ENCODE measurements around the gene RBMS3. TPM values are rescaled to one million over a fixed set of nuclear protein-coding genes. Genes with fewer than 3 reads are reported as not detected.

Gene RBMS3
- total RNA-seq, 3 donors from 2014 or later, result 0.81 to 1.9 (median 1.1) TPM

DNA sequence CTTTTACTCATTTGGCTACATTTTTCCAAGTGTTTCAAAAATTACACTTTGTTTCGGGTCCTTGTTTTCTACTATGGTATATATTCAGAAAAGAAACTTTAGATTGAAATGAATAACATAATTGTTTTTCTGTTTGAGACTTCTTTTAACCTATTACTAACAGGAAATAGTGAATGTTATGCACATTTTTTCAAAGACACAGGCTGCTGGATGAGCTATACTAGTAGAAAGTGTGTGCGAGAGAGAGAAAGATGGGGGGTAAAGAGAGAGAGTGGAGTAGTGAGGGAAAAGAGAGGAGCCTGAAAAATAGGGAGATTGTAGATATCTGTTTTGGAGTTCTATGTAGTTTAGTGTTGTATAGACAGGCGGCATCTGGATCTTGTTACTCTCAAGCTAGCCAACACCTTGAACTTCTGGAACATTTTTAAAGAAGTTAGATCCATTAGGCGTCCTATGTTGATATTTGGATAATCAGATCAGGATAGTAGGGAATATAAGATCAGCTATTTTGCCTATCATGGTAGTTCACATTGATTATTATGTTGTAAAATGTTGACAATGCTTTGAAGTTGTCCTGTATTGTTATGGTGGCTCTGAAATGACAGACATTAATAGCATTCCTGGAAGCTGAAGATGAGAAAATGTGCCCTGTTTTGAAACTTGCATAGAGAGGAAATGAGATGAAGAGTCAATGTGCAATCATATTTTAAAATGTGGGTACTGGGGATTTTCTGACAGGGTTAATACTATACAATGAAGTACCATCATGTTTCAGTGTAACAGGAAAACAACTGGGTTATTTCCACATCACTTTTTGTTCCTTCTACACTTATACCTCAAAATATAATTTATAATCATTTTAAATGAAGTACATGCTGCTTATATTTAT lies 2.6 kb downstream of the RBMS3 start:
- ATAC-seq (peak in 1 of 2 donors; percentile 32), DNase-seq (no peak)
- peak overlapping the region; percentile 83 for H3K4me3 Mint-ChIP-seq
- peaks cover 6% of the 10 kb centered on the region for H3K27me3 Mint-ChIP-seq (ENCODE audit: low read depth)
- no peaks in the 10 kb centered on the region for H3K36me3 Mint-ChIP-seq (ENCODE audit: insufficient read depth)
- peaks cover 30% of the 10 kb centered on the region for H3K4me1 Mint-ChIP-seq (ENCODE audit: low read depth)
- H3K9me3 Mint-ChIP-seq, result no peaks in the 10 kb centered on the region

DNA sequence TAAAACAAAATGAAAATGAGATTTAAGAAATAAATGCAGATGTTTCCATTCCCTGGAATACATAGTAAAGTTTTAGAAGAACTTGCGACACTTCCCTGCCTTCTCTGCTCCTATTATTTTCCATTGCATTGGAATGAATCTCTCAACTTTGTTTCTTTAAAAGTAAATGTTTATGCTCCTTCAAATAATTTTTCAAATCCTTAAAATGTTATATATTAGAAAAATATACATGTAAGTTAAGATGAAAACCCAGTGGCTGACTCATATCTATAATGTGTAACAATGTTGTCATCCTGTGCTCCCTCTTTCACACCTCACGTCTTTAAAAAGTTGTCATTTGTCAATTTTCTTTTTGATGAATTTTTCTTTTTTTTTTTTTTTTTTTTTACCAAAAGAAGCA lies 3.6 kb downstream of the RBMS3 start:
- DNase-seq, result no peak
- H3K4me1 Mint-ChIP-seq (ENCODE audit: low read depth), result peaks cover 27% of the 10 kb centered on the region
- H3K4me3 Mint-ChIP-seq, result no peak overlapping the region
- H3K27me3 Mint-ChIP-seq (ENCODE audit: low read depth), result peaks cover 6% of the 10 kb centered on the region
- H3K9me3 Mint-ChIP-seq, result no peaks in the 10 kb centered on the region
- no peaks in the 10 kb centered on the region for H3K36me3 Mint-ChIP-seq (ENCODE audit: insufficient read depth)
- ATAC-seq, result no peak

DNA sequence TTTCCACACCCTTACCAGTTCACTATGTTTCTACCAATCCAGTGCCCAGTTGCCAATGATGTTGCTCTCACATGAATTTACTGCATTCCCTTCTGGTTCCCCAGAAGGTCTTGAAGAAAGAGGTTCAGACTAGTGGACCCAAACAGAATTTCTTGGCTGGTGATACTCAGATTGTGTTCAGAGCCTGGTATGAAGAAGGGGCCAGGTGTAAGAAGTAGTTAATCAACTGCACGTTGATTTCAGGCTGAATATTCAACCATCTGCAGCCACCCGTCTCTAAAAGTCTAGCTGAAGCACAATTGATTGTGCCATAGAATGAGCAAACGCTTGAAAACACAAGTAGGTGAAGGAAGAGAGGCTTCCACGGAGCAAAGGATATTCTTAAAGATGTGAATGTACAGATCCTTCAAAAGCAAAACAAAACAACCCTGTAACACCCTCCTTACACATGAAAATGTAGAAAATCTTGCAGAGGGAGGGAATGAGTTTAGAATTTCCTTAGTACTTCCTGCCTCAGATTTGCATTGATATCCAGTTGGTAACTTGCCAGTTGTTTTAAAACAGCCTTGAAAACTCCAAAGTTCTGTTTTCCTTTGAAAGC lies 4.7 kb downstream of the RBMS3 start:
- Mint-ChIP-seq H3K4me3 (no peak overlapping the region), H3K4me1 (ENCODE audit: low read depth) (peaks cover 24% of the 10 kb centered on the region), H3K27me3 (ENCODE audit: low read depth) (peaks cover 6% of the 10 kb centered on the region), H3K9me3 (no peaks in the 10 kb centered on the region), H3K36me3 (ENCODE audit: insufficient read depth) (no peaks in the 10 kb centered on the region)
- DNase-seq (no peak), ATAC-seq (no peak)

DNA sequence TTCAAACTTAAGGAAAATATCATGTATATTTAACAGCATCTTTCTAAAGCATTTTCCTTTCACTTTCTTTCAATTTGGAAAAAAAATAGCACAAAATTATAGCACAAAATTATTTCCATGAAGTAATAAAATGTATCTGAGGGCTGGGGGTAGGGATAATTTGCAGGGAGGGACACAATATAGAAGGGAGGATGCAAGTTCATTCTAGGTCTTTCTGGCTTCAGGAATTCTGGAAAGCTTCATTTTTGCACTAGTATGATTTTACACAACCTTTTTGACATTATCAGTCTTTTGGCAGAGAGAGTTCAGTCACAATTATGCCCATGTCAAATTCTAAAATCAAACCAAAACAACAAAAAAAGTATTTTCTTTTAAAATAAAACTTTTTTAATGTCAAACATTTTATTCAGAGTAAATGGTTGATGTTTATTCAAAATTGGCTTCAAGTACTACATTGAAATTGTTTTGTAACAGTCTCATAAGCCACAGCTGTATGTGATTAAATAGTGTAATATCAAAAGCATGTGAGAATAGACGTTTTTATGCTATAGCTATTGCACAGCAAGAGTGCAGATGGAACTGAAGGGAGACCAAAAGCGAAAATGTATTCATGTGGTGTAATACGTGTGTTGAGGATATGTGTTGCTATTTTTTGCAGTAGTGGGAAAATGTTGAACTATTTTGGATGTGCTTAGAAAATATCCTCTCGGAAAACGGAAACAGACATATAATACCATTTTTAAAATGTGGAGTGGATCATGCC lies 5.8 kb downstream of the RBMS3 start:
- Mint-ChIP-seq H3K27me3 (ENCODE audit: low read depth) (peaks cover 6% of the 10 kb centered on the region), H3K9me3 (no peaks in the 10 kb centered on the region), H3K4me3 (no peak overlapping the region), H3K4me1 (ENCODE audit: low read depth) (peaks cover 16% of the 10 kb centered on the region), H3K36me3 (ENCODE audit: insufficient read depth) (no peaks in the 10 kb centered on the region)
- no peak for ATAC-seq
- no peak for DNase-seq

DNA sequence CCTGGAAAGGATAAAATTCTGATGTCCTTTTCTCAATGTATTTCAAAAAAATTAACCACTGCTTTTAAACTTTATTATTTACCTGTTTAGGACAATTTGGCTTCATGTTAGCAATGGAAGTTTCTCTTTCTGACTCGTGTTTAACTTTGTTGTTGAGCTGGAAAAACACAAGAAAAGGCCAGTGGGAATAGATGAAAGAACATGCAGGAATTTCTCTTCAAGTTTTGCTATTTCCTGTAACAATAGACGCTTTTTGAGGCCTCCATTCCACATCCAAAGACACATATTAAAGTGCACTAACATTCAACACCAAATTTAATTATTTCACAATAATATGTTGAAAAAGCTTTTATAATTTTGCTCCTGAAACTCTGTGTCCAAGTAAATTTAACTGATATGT lies 9.7 kb downstream of the RBMS3 start:
- H3K36me3 Mint-ChIP-seq (ENCODE audit: insufficient read depth), result no peaks in the 10 kb centered on the region
- no peaks in the 10 kb centered on the region for H3K4me1 Mint-ChIP-seq (ENCODE audit: low read depth)
- no peak overlapping the region for H3K4me3 Mint-ChIP-seq

DNA sequence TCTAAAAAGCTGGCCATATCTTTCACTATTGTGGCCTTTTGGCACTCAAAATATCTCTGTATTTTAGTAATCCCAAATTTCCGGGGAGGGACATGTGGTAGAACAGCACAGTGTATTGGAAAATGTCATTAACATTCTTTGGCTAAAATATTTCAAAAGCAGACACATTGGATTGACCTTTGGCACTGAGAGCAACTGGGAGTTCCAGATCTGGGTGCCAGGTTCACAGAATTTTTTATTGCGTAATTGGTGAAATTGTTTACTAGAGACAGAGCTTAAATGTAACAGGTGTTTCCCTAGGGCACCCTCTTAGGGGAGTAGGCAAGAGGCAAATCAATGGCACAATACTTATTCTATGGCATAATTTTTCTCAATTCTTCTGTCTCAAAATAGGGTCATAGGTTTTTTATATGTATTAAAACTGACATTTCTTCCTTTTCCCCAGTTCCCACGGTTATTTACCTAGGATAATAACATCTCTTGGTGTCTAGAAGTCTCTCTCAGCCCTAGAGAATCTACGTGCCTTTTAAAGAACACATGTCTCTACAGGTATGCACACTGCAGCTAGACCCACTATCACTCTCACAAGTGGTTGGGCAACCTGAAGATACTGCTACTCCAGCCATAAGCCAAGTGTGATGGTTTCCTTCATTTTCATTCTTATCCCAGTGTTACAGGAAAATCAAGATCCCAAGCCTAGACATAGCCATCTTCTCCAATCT lies 10.6 kb downstream of the RBMS3 start:
- Mint-ChIP-seq H3K9me3 (no peaks in the 10 kb centered on the region), H3K36me3 (ENCODE audit: insufficient read depth) (no peaks in the 10 kb centered on the region), H3K27me3 (ENCODE audit: low read depth) (no peaks in the 10 kb centered on the region), H3K4me1 (ENCODE audit: low read depth) (no peaks in the 10 kb centered on the region), H3K4me3 (no peak overlapping the region)
- no peak for ATAC-seq
- no peak for DNase-seq

More for the DNA sequence above, 9.7 kb downstream of the RBMS3 start:
- H3K9me3 Mint-ChIP-seq, result no peaks in the 10 kb centered on the region
- DNase-seq (no peak), ATAC-seq (no peak)
- no peaks in the 10 kb centered on the region for H3K27me3 Mint-ChIP-seq (ENCODE audit: low read depth)

DNA sequence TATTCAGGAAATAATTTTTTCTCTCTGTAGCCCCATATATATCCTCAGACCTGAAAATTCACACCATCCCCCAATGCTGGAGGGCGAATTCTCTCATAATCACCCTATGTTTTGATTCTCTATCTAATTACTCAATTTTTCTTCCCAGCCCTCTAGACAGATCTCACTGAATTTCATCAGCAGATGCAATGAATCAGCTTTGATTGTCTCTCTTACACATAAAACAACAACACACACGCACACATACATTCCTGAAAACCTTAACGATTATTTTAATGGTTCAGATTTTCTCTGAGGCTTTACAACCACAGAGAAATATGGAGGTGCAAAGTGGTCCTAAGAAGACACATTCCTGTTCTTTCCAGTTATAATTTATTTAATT lies 11.1 kb downstream of the RBMS3 start:
- no peak for DNase-seq
- no peak overlapping the region for H3K4me3 Mint-ChIP-seq
- no peaks in the 10 kb centered on the region for H3K9me3 Mint-ChIP-seq
- ATAC-seq, result no peak
- H3K27me3 Mint-ChIP-seq (ENCODE audit: low read depth), result no peaks in the 10 kb centered on the region
- H3K4me1 Mint-ChIP-seq (ENCODE audit: low read depth), result no peaks in the 10 kb centered on the region
- H3K36me3 Mint-ChIP-seq (ENCODE audit: insufficient read depth), result no peaks in the 10 kb centered on the region

DNA sequence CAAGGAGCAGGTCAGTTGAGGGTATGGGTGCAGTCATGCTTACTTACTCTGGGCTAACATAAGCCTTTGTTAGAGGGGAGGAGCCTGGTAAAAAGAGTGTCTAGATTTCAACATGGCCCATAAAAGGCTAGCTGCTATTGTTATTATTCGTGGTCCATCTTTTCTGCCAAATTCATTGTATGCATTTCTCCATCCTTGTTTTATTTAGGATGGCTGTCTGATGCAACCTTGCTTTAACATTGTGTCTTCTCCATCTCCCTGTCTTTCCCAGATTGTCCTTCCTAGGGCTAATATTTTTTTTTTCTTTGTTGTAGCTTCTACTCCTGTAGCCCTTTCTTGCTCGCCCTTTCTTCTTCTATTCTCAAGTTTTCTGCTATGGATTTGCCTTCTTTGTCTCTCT lies 12.6 kb downstream of the RBMS3 start:
- Mint-ChIP-seq H3K36me3 (ENCODE audit: insufficient read depth) (no peaks in the 10 kb centered on the region), H3K4me3 (no peak overlapping the region)
- no peak for ATAC-seq

DNA sequence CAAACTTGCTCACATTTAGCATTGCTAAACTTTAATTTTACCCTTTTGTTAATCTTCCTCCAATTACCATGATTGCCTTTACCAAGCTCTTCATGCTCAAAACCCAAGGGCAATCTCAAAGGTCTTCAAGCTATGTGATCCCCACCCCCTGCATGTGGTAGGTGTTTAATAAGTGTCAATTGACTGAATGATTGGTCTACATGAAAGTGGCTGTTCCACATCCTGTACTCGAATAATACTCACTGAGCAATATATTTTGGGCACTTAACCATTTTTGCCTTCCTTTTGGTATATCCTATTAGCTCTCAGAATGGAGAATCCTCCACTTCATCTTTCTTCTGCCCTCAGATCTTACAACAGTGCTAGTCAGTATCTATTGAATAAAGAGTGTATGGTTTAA lies 17.1 kb downstream of the RBMS3 start:
- H3K4me3 Mint-ChIP-seq, result no peak overlapping the region
- peaks cover 4% of the 10 kb centered on the region for H3K4me1 Mint-ChIP-seq (ENCODE audit: low read depth)
- DNase-seq, result no peak
- H3K36me3 Mint-ChIP-seq (ENCODE audit: insufficient read depth), result no peaks in the 10 kb centered on the region
- no peak for ATAC-seq
- H3K9me3 Mint-ChIP-seq, result peaks cover 3% of the 10 kb centered on the region
- no peaks in the 10 kb centered on the region for H3K27me3 Mint-ChIP-seq (ENCODE audit: low read depth)

More for the DNA sequence above, 12.6 kb downstream of the RBMS3 start:
- Mint-ChIP-seq H3K27me3 (ENCODE audit: low read depth) (no peaks in the 10 kb centered on the region), H3K4me1 (ENCODE audit: low read depth) (no peaks in the 10 kb centered on the region), H3K9me3 (peaks cover 3% of the 10 kb centered on the region)
- DNase-seq, result no peak

DNA sequence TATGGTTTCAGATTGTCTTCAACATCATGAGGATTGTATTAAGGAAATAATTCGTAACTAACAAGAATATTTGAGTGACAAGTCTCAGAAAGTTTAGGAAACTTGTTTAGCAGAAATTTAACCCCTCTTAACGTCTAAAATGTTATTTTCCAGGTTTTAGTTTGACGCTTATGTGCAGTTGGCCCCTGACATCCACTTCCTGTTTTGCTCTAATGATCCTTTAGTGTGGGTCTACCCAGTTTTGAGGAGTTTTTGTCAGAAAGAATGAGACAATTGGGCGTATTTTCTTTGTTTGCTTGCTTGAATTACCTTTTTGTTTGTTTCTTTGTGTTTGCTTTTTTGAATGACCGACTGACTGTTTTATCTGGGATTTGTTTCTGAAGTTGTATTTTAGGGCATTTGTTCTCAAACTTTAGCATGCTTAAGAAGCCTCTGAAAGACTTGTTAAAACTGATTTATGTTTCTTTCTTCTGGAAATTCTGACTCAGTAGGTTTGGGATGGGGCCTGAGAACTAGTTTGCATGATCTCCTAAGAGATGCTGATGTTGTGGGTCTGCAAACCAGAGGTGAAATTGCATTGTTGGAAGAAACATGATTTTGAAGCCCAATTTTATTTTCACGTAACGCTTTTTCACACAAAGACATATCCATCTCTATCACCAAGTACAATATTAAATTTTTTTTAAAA lies 20.6 kb downstream of the RBMS3 start:
- no peak for DNase-seq
- H3K27me3 Mint-ChIP-seq (ENCODE audit: low read depth), result no peaks in the 10 kb centered on the region
- H3K4me1 Mint-ChIP-seq (ENCODE audit: low read depth), result peaks cover 4% of the 10 kb centered on the region
- no peak for ATAC-seq
- peaks cover 10% of the 10 kb centered on the region for H3K9me3 Mint-ChIP-seq
- no peak overlapping the region for H3K4me3 Mint-ChIP-seq
- H3K36me3 Mint-ChIP-seq (ENCODE audit: insufficient read depth), result no peaks in the 10 kb centered on the region

DNA sequence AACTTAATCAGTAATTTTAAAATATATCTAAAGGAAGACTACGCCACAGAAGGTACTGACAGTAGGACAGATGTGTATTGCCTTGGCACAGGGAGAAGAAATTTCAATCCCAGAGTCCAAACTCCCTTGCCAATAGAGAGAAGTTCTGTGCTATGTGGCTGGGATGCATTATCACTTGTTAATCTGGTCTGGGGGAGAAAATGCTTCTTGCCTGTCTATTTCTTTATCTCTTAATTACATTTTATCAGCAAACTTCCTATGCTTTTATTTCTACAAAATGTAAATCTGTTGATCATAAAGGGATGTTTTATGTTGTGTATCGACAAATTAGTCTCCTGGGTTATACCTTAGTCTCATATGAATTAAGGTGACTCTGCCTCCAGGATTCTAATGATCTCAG lies 21.7 kb downstream of the RBMS3 start:
- DNase-seq, result no peak

DNA sequence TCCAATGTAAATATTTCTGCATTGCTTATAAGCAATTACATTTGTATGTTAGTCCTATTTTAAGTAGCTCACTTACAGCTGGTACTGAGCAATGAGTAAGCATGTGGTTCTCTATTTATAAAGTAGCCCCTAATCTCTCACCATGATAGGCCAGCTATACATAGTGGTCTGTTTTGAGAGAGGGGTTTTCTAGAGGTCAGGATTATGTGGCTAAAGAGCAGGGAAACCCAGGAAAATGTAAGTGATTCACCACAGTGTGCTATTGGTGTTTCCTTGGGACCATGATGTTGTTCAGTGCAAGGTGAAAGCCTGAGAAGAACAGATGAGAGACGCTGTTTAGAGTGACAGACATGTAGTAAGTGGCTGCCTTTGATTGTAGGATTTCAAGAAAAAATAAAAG lies 26.4 kb downstream of the RBMS3 start:
- ATAC-seq, result no peak
- H3K4me3 Mint-ChIP-seq, result no peak overlapping the region
- DNase-seq, result no peak
- no peaks in the 10 kb centered on the region for H3K27me3 Mint-ChIP-seq (ENCODE audit: low read depth)
- no peaks in the 10 kb centered on the region for H3K36me3 Mint-ChIP-seq (ENCODE audit: insufficient read depth)
- H3K9me3 Mint-ChIP-seq, result peaks cover 7% of the 10 kb centered on the region
- H3K4me1 Mint-ChIP-seq (ENCODE audit: low read depth), result no peaks in the 10 kb centered on the region

More for the DNA sequence above, 21.7 kb downstream of the RBMS3 start:
- Mint-ChIP-seq H3K4me1 (ENCODE audit: low read depth) (peaks cover 4% of the 10 kb centered on the region), H3K36me3 (ENCODE audit: insufficient read depth) (no peaks in the 10 kb centered on the region), H3K4me3 (no peak overlapping the region), H3K9me3 (peaks cover 10% of the 10 kb centered on the region), H3K27me3 (ENCODE audit: low read depth) (no peaks in the 10 kb centered on the region)
- no peak for ATAC-seq

DNA sequence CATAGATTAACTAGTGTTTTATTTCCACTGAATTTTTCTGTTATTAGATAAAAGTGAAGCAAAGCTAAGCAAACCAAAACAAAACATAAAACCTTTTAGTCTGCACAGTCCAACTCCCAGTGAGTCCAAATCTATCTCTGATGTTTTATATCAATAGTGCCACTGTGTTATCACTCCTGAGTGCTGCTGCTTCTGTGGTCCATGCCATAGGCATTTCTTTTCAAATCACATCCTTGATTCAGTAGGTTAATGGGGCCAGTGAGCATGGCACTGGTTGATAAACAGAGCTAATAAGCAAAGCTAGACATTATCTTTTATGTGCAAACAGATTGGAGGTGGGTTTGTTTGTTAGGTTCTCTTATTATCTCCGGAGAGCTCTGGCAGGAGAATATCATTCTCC lies 30.0 kb downstream of the RBMS3 start:
- no peaks in the 10 kb centered on the region for H3K36me3 Mint-ChIP-seq (ENCODE audit: insufficient read depth)
- no peak for ATAC-seq
- no peaks in the 10 kb centered on the region for H3K9me3 Mint-ChIP-seq
- DNase-seq, result no peak
- no peaks in the 10 kb centered on the region for H3K27me3 Mint-ChIP-seq (ENCODE audit: low read depth)
- no peaks in the 10 kb centered on the region for H3K4me1 Mint-ChIP-seq (ENCODE audit: low read depth)
- H3K4me3 Mint-ChIP-seq, result no peak overlapping the region

DNA sequence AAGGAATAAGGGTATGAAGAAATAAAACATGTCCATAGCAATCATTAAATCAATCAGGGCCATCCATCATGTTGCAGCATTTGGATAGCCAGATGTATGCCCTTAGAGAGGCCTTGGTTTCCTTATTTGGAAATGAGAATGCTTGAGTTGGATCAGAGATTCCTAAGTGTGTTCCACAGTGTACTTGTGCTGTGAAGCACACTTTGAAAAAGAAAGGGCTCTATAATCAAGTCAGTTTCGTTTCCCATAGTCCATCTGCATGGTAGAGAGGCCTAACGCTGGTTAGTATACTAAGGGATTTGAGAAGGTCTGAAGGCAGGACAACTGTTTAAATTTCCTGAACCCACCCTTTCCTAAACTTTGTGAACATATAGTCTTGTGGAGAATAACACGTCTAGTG lies 30.9 kb downstream of the RBMS3 start:
- Mint-ChIP-seq H3K4me1 (ENCODE audit: low read depth) (no peaks in the 10 kb centered on the region), H3K36me3 (ENCODE audit: insufficient read depth) (no peaks in the 10 kb centered on the region), H3K4me3 (no peak overlapping the region), H3K9me3 (no peaks in the 10 kb centered on the region), H3K27me3 (ENCODE audit: low read depth) (no peaks in the 10 kb centered on the region)
- DNase-seq, result no peak
- ATAC-seq, result no peak

Data from activated T-cell treated with anti-CD3 and anti-CD28 coated beads, Interleukin-2, amount 50 U/mL, for 4 hours (primary cell).